Measurements from ENCODE around the gene TDRD7. TPM values are rescaled to one million over a fixed set of nuclear protein-coding genes. Genes with fewer than 3 reads are reported as not detected.

Gene TDRD7
- total and polyA plus RNA-seq, 9 of the 15 experiments (the other 6 are each of a cell fraction or from before 2014, with no cell fraction given), result 2.2 to 7.7 (median 5.2) TPM

DNA sequence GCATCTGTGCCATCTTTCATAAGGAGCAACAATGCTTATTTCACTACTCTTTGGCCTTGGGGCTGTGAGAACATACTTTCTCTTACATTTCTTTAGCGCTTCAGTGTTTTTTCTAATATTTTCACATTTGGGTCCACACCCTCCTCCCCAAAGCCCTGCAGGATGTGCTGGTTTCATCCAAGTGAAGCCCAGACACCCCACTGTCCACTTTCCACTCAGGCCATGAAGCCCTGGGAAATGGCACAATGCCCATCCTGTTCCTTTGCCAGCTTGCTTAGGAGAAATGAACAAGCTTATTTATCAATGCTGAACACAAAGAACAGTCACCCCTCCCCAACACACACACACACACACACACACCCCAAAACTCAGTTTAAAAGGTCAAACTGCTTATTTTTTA lies 72.2 kb downstream of the TDRD7 start (continued):
- TF ChIP-seq, protein P1, sequence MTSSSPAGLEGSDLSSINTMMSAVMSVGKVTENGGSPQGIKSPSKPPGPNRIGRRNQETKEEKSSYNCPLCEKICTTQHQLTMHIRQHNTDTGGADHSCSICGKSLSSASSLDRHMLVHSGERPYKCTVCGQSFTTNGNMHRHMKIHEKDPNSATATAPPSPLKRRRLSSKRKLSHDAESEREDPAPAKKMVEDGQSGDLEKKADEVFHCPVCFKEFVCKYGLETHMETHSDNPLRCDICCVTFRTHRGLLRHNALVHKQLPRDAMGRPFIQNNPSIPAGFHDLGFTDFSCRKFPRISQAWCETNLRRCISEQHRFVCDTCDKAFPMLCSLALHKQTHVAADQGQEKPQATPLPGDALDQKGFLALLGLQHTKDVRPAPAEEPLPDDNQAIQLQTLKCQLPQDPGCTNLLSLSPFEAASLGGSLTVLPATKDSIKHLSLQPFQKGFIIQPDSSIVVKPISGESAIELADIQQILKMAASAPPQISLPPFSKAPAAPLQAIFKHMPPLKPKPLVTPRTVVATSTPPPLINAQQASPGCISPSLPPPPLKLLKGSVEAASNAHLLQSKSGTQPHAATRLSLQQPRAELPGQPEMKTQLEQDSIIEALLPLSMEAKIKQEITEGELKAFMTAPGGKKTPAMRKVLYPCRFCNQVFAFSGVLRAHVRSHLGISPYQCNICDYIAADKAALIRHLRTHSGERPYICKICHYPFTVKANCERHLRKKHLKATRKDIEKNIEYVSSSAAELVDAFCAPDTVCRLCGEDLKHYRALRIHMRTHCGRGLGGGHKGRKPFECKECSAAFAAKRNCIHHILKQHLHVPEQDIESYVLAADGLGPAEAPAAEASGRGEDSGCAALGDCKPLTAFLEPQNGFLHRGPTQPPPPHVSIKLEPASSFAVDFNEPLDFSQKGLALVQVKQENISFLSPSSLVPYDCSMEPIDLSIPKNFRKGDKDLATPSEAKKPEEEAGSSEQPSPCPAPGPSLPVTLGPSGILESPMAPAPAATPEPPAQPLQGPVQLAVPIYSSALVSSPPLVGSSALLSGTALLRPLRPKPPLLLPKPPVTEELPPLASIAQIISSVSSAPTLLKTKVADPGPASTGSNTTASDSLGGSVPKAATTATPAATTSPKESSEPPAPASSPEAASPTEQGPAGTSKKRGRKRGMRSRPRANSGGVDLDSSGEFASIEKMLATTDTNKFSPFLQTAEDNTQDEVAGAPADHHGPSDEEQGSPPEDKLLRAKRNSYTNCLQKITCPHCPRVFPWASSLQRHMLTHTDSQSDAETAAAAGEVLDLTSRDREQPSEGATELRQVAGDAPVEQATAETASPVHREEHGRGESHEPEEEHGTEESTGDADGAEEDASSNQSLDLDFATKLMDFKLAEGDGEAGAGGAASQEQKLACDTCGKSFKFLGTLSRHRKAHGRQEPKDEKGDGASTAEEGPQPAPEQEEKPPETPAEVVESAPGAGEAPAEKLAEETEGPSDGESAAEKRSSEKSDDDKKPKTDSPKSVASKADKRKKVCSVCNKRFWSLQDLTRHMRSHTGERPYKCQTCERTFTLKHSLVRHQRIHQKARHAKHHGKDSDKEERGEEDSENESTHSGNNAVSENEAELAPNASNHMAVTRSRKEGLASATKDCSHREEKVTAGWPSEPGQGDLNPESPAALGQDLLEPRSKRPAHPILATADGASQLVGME (CRISPR knock-in tag; IDR thresholded peaks at IDR 0.05), result no peak
- TF ChIP-seq NFIC (IDR thresholded peaks at IDR 0.05) (no peak), GTF2F1 (IDR thresholded peaks at IDR 0.05; ENCODE audit: low read depth, low read length) (no peak), GATA2 (CRISPR knock-in tag; IDR thresholded peaks at IDR 0.05) (no peak), ZFP30 (CRISPR knock-in tag; IDR thresholded peaks at IDR 0.05; ENCODE audit: borderline replicate concordance) (no peak), SMARCB1 (IDR thresholded peaks at IDR 0.05; ENCODE audit: insufficient read length, low read depth) (no peak), C11orf30 (IDR thresholded peaks at IDR 0.05; ENCODE audit: low read depth) (no peak), TCF7L2 (IDR thresholded peaks at IDR 0.05; ENCODE audit: low read depth, low read length) (no peak), CHD4 (IDR thresholded peaks at IDR 0.05; ENCODE audit: insufficient read depth, insufficient replicate concordance, low read depth, low read length, poor library complexity, severe bottlenecking) (no peak), ZBTB8A (IDR thresholded peaks at IDR 0.05; ENCODE audit: partially characterized antibody) (no peak)
- TF ChIP-seq, protein P2, sequence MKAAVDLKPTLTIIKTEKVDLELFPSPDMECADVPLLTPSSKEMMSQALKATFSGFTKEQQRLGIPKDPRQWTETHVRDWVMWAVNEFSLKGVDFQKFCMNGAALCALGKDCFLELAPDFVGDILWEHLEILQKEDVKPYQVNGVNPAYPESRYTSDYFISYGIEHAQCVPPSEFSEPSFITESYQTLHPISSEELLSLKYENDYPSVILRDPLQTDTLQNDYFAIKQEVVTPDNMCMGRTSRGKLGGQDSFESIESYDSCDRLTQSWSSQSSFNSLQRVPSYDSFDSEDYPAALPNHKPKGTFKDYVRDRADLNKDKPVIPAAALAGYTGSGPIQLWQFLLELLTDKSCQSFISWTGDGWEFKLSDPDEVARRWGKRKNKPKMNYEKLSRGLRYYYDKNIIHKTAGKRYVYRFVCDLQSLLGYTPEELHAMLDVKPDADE (conservative IDR thresholded peaks at IDR 0.05; ENCODE audit: control insufficient read depth, low read depth, low read length), result no peak
- TF ChIP-seq, protein P3, sequence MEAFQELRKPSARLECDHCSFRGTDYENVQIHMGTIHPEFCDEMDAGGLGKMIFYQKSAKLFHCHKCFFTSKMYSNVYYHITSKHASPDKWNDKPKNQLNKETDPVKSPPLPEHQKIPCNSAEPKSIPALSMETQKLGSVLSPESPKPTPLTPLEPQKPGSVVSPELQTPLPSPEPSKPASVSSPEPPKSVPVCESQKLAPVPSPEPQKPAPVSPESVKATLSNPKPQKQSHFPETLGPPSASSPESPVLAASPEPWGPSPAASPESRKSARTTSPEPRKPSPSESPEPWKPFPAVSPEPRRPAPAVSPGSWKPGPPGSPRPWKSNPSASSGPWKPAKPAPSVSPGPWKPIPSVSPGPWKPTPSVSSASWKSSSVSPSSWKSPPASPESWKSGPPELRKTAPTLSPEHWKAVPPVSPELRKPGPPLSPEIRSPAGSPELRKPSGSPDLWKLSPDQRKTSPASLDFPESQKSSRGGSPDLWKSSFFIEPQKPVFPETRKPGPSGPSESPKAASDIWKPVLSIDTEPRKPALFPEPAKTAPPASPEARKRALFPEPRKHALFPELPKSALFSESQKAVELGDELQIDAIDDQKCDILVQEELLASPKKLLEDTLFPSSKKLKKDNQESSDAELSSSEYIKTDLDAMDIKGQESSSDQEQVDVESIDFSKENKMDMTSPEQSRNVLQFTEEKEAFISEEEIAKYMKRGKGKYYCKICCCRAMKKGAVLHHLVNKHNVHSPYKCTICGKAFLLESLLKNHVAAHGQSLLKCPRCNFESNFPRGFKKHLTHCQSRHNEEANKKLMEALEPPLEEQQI (IDR thresholded peaks at IDR 0.05), result no peak
- TF ChIP-seq, protein P4, sequence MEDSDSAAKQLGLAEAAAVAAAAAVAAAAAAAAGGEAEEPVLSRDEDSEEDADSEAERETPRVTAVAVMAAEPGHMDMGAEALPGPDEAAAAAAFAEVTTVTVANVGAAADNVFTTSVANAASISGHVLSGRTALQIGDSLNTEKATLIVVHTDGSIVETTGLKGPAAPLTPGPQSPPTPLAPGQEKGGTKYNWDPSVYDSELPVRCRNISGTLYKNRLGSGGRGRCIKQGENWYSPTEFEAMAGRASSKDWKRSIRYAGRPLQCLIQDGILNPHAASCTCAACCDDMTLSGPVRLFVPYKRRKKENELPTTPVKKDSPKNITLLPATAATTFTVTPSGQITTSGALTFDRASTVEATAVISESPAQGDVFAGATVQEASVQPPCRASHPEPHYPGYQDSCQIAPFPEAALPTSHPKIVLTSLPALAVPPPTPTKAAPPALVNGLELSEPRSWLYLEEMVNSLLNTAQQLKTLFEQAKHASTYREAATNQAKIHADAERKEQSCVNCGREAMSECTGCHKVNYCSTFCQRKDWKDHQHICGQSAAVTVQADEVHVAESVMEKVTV (CRISPR knock-in tag; IDR thresholded peaks at IDR 0.05), result no peak

All from K562 (cell line).